ENCODE results near the gene KCNG3.

KCNG3 gene

DNA sequence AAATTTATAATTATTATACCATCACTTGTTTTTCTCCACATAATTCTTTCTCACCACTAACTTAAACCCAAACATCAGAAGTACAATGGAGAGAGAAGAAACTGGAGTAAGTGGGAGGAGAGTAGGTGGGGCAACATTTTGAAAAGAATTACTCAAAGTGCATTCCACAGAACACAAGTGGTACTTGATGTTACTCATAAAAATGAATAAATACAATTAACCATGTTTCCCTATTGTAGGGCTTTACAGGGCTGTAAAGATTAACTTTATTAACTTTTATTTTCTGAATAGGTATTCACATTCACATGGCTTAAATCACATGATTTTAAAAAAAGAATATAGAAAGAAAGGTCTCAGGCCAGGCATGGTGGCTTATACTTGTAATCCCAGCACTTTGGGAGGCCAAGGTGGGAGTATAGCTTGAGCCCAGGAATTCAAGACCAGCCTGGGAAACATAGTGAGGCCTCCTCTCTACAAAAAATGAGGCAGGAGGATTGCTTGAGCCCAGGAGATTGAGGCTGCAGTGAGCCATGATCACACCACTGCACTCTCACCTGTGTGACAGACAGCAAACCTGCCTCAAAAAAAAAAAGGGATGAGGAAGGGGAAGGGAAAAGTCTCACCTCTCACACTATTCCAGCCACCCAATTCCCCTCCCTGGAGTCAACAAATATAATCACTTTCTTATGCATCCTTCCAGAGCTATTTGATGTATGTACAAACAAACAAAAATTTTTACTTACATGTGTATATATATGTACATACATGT, 47.1 kb downstream of the KCNG3 start:
- no peak for DNase-seq (ENCODE audit: extremely low read depth, low read depth)
- TF ChIP-seq, protein P1, sequence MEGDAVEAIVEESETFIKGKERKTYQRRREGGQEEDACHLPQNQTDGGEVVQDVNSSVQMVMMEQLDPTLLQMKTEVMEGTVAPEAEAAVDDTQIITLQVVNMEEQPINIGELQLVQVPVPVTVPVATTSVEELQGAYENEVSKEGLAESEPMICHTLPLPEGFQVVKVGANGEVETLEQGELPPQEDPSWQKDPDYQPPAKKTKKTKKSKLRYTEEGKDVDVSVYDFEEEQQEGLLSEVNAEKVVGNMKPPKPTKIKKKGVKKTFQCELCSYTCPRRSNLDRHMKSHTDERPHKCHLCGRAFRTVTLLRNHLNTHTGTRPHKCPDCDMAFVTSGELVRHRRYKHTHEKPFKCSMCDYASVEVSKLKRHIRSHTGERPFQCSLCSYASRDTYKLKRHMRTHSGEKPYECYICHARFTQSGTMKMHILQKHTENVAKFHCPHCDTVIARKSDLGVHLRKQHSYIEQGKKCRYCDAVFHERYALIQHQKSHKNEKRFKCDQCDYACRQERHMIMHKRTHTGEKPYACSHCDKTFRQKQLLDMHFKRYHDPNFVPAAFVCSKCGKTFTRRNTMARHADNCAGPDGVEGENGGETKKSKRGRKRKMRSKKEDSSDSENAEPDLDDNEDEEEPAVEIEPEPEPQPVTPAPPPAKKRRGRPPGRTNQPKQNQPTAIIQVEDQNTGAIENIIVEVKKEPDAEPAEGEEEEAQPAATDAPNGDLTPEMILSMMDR (IDR thresholded peaks at IDR 0.05; ENCODE audit: low read depth, low read length): no peak

- no peak for DNase-seq (ENCODE audit: extremely low read depth, low read depth)
- TF ChIP-seq, protein P1 (IDR thresholded peaks at IDR 0.05; ENCODE audit: low read depth, low read length): no peak
Measured at GRCh38 chr2:42443718-42444399, 49.9 kb downstream of the KCNG3 start.

DNA sequence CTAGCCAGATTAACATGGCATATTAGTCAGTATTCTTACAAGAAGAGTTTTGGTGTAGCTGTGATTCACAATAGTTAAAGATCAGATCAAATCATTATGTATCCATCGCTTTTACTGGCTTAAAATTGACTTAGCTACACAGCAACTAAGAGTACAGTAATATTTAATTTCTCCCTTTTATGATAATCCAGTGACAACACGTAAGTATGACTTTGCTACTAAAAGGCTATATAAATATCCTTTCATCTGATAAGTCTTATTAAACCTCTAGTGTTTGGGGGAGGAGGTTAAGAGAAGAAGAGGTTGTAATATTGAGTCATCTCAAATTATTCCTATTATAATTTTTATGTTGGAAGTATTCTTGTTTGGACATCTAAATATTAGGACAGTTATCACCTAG, 51.0 kb downstream of the KCNG3 start:
- TF ChIP-seq, protein P1 (IDR thresholded peaks at IDR 0.05; ENCODE audit: low read depth, low read length): no peak

GRCh38 chr2:42438685-42439084, 55.1 kb downstream of the KCNG3 start:
- TF ChIP-seq, protein P1 (IDR thresholded peaks at IDR 0.05; ENCODE audit: low read depth, low read length): no peak
- DNase-seq (ENCODE audit: extremely low read depth, low read depth): no peak

More for the DNA sequence above, 51.0 kb downstream of the KCNG3 start:
- DNase-seq (ENCODE audit: extremely low read depth, low read depth): no peak

DNA sequence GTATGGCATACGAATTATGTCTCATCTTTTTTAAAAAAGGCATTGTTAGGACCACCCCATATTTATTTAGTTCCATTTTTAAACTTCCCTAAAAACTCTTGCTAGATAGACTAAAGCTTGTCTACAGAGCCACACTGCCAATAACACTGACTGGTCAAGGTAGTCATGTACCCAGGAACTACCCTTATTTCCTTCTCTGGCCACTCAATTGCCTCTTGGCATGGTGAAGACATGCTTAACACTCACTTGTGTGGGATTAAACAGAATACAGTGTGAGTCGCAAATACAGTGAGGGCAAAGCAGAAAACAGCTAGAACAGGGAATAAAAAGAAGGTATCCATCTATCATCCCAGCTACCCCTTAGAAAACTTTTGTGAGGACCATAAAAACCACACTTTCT, 57.4 kb downstream of the KCNG3 start:
- TF ChIP-seq, protein P1 (IDR thresholded peaks at IDR 0.05; ENCODE audit: low read depth, low read length): no peak
- DNase-seq (ENCODE audit: extremely low read depth, low read depth): no peak

- DNase-seq (ENCODE audit: extremely low read depth, low read depth): no peak
- TF ChIP-seq, protein P1 (IDR thresholded peaks at IDR 0.05; ENCODE audit: low read depth, low read length): no peak
Measured at GRCh38 chr2:42435628-42436027, 58.2 kb downstream of the KCNG3 start.

DNA sequence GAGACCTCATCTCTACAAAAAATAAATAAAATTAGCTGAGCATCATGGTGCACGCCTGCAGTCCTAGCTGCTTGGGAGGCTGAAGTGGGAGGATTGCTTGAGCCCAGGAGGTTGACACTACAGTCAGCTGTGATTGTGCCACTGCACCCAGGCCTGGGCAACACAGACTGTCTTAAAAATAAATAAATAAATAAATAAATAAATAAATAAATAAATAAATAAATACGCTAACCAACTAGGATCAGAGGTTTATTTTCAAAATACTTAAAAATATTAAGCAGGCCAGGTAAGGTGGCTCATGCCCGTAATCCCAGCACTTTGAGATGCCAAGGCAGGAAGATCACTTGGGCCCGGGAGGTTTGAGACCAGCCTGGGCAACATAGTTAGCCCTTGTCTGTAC, 63.6 kb downstream of the KCNG3 start:
- DNase-seq (ENCODE audit: extremely low read depth, low read depth): no peak
- TF ChIP-seq, protein P1 (IDR thresholded peaks at IDR 0.05; ENCODE audit: low read depth, low read length): no peak

All from AG09319 (cell line).